Loucy (cell line): ENCODE measurements around the gene BRSK2.

ENCODE experiments used
- H2AFZ ChIP-seq: fragments of 200-600 bp; sonication (generic); 2 replicates; pipeline ENCODE4 v1.6.0; 2016; ENCODE audit warnings: antibody characterized with exemption, mild to moderate bottlenecking, low read length, moderate library complexity
- H3F3A ChIP-seq: fragments of 200-600 bp; 2 replicates; pipeline ENCODE4 v1.6.0; 2016; ENCODE audit warnings: antibody characterized with exemption, low read depth, mild to moderate bottlenecking
- H3K27me3 ChIP-seq: fragments of 200-600 bp; sonication (generic); 2 replicates; pipeline ENCODE4 v1.6.1; 2014; ENCODE audit warnings: low read length, mild to moderate bottlenecking; ENCODE audit not compliant: insufficient read depth, poor library complexity, severe bottlenecking
- H3K36me3 ChIP-seq: fragments of 200-600 bp; sonication (generic); 2 replicates; pipeline ENCODE4 v1.6.1; 2016; ENCODE audit warnings: low read length; ENCODE audit not compliant: insufficient read depth
- H3K4me1 ChIP-seq: fragments of 200-600 bp; sonication (generic); 2 replicates; pipeline ENCODE4 v1.5.1; 2014; ENCODE audit warnings: low read length, mild to moderate bottlenecking; ENCODE audit not compliant: insufficient read depth, poor library complexity, severe bottlenecking
- H3K4me2 ChIP-seq: fragments of 200-600 bp; sonication (generic); 2 replicates; pipeline ENCODE4 v1.6.0; 2014; ENCODE audit warnings: antibody characterized with exemption, low read length, low read depth, mild to moderate bottlenecking; ENCODE audit not compliant: poor library complexity, severe bottlenecking
- H3K4me3 ChIP-seq: fragments of 200-600 bp; sonication (generic); 2 replicates; pipeline ENCODE4 v1.5.1; 2014; ENCODE audit warnings: low read length, mild to moderate bottlenecking, mixed read lengths; ENCODE audit not compliant: poor library complexity, severe bottlenecking
- H3K79me2 ChIP-seq: fragments of 200-600 bp; sonication (generic); 2 replicates; pipeline ENCODE4 v1.6.1; 2014; ENCODE audit warnings: low read length; ENCODE audit not compliant: insufficient read depth
- H3K9ac ChIP-seq: fragments of 200-600 bp; sonication (generic); 2 replicates; pipeline ENCODE4 v1.6.0; 2014; ENCODE audit warnings: mild to moderate bottlenecking, low read depth, low read length, moderate library complexity; ENCODE audit not compliant: poor library complexity, severe bottlenecking
- H3K9me2 ChIP-seq: fragments of 200-600 bp; sonication (generic); replicated peaks from 2 replicates; pipeline ENCODE4 v1.6.1; 2016; ENCODE audit warnings: low read depth, low read length, mixed read lengths
- H3K9me3 ChIP-seq: fragments of 200-600 bp; sonication (generic); 2 replicates; pipeline ENCODE4 v1.6.1; 2014; ENCODE audit warnings: mild to moderate bottlenecking, antibody characterized with exemption, low read length, low read depth; ENCODE audit not compliant: insufficient read depth
- H4K20me1 ChIP-seq: fragments of 200-600 bp; sonication (generic); 2 replicates; pipeline ENCODE4 v1.6.0; 2014; ENCODE audit warnings: antibody characterized with exemption, low read length, mild to moderate bottlenecking; ENCODE audit not compliant: insufficient read depth, poor library complexity, severe bottlenecking
- CTCF ChIP-seq: fragments of 200-600 bp; sonication (generic); conservative IDR thresholded peaks from 2 replicates; pipeline ENCODE4 v1.5.1; 2014; ENCODE audit warnings: mild to moderate bottlenecking, antibody characterized with exemption, low read length
- EZH2phosphoT487 ChIP-seq: fragments of 200-600 bp; IDR thresholded peaks from 2 replicates; pipeline ENCODE4 v1.6.1; 2018; ENCODE audit warnings: antibody characterized with exemption, mild to moderate bottlenecking, moderate library complexity, borderline replicate concordance

The BRSK2 gene

GRCh38 chr11:1400317-1401170 is 10.8 kb downstream of the BRSK2 start:
- Histone ChIP-seq H3K4me2 (no peak overlapping the region), H3F3A (no peaks in the 10 kb centered on the region), H3K27me3 (no peaks in the 10 kb centered on the region), H3K79me2 (no peaks in the 10 kb centered on the region), H3K9me2 (no peaks in the 10 kb centered on the region), H3K4me3 (no peak overlapping the region), H3K9me3 (peaks cover 18% of the 10 kb centered on the region; the same call in 1 of the 2 replicates), H3K9ac (no peak overlapping the region), H4K20me1 (no peaks in the 10 kb centered on the region), H3K4me1 (no peaks in the 10 kb centered on the region), H3K36me3 (no peaks in the 10 kb centered on the region), H2AFZ (no peak overlapping the region)
- TF ChIP-seq CTCF, result no peak
- no peak for TF ChIP-seq EZH2phosphoT487

- Histone ChIP-seq H3K4me1 (no peaks in the 10 kb centered on the region), H3K4me2 (no peak overlapping the region), H3K27me3 (no peaks in the 10 kb centered on the region)
Observed at GRCh38 chr11:1401171-1401445, 11.4 kb downstream of the BRSK2 start.

GRCh38 chr11:1401656-1402221 is 12.0 kb downstream of the BRSK2 start:
- TF ChIP-seq CTCF (no peak), EZH2phosphoT487 (no peak)
- no peaks in the 10 kb centered on the region for H3K4me1 ChIP-seq
- no peaks in the 10 kb centered on the region for H4K20me1 ChIP-seq
- H3K27me3 ChIP-seq, result no peaks in the 10 kb centered on the region
- no peak overlapping the region for H3K4me2 ChIP-seq
- no peaks in the 10 kb centered on the region for H3K79me2 ChIP-seq
- H3F3A ChIP-seq, result no peaks in the 10 kb centered on the region
- no peak overlapping the region for H3K9ac ChIP-seq
- H3K9me2 ChIP-seq, result no peaks in the 10 kb centered on the region
- H2AFZ ChIP-seq, result no peak overlapping the region
- peaks cover 12% of the 10 kb centered on the region; the same call in 1 of the 2 replicates for H3K9me3 ChIP-seq
- H3K36me3 ChIP-seq, result no peaks in the 10 kb centered on the region
- H3K4me3 ChIP-seq, result no peak overlapping the region

More at GRCh38 chr11:1401171-1401445, 11.4 kb downstream of the BRSK2 start:
- Histone ChIP-seq H3K4me3 (no peak overlapping the region), H3K9me3 (peaks cover 16% of the 10 kb centered on the region; the same call in 1 of the 2 replicates), H3K79me2 (no peaks in the 10 kb centered on the region), H3K9me2 (no peaks in the 10 kb centered on the region), H4K20me1 (no peaks in the 10 kb centered on the region), H3K36me3 (no peaks in the 10 kb centered on the region), H2AFZ (no peak overlapping the region), H3K9ac (no peak overlapping the region), H3F3A (no peaks in the 10 kb centered on the region)
- no peak for TF ChIP-seq EZH2phosphoT487
- TF ChIP-seq CTCF, result no peak
